ENCODE results near the gene KCTD11. TPM values are rescaled to one million over a fixed set of nuclear protein-coding genes. Genes with fewer than 3 reads are reported as not detected.

Gene KCTD11
- total RNA-seq, 1 donor from 2014 or later: 4.0 TPM

- DNase-seq (ENCODE audit: low read depth, low spot score): no peak
Observed at GRCh38 chr17:7374353-7374752, 22.4 kb downstream of the KCTD11 start.

DNA sequence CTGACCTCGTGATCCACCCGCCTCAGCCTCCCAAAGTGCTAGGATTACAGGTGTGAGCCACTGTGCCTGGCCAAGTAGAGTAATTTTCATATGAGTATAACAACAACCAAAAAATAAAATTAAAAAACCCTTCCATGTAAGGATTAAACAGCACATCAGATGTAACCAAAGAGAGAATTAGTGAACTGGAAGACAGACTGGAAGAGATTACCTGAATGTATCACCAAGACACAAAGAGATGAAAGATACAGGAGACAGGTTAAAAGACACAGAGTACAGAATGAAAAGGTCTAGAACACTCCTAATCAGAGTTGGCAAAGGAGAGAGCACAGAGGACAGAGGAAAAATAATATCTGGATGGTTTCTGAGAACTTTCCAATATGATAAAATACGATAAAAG lies 27.2 kb downstream of the KCTD11 start:
- DNase-seq (ENCODE audit: low read depth, low spot score): no peak

GRCh38 chr17:7380321-7380720 lies 28.4 kb downstream of the KCTD11 start:
- DNase-seq (ENCODE audit: low read depth, low spot score): no peak

DNA sequence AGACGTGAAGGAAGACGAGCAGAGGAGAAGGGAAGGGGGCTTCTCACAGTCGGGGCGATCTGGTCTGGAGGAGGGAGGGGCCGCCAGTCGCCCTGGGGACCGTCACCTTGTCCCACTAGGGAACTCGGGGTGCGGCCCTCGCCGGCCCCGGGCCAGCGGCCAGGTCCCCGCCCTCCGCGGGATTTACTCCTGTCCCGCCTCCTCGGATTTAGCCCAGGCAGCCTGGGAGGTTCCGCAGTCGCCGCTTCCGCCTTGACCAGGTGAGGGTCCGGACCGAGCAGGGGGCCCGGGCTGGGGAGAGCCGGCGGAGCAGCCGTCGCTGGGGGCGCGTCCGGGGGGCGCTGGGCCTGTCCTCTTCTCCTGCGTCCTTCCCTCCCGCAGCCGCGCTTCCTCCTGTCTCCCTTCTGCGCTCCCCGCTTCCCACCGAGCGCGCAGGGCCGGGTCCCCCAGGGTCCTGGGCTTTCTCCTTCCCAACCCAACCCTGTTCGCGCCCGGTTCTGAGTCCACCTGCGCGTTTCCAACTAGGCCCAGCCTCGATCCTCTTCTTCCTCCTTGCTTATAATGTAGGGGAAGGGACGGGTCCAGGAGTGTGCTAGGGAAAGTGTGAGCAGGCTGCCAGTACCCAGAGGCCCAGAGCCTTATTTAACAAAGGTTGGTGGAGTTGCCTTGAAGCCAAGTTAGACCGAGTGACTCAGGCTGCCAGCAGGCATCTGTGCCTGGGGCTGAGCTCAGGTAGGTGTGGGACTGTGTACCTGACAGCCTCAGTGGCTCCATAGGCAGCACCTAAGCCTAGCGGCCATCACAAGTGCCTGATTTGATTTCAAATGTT lies 29.1 kb downstream of the KCTD11 start, which contains the start of gene TNK1:
Gene TNK1 (plus strand): TSS at position 235 of the 829 bp plus-strand sequence. CDS start 1,838 bp downstream, outside the sequence.
- no peak for DNase-seq (ENCODE audit: low read depth, low spot score)

DNA sequence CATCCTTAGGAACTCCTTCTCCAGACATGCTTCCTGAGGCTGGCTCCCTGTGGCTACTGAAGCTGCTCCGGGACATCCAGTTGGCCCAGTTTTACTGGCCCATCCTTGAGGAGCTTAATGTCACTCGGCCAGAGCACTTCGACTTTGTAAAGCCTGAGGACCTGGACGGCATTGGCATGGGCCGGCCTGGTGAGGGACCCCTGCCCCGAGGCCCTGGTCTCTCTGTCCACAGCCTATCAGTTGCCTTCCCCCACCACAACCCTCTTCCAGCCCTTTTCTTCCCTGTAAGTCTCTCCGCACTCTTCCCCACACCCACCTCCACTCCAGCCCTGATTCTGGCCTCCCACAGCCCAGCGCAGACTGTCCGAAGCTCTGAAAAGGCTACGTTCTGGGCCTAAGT lies 30.9 kb downstream of the KCTD11 start:
- DNase-seq (ENCODE audit: low read depth, low spot score): no peak

GRCh38 chr17:7383371-7383741 lies 31.4 kb downstream of the KCTD11 start:
- no peak for DNase-seq (ENCODE audit: low read depth, low spot score)

- DNase-seq (ENCODE audit: low read depth, low spot score): no peak
Observed at GRCh38 chr17:7383742-7384488, 32.0 kb downstream of the KCTD11 start.

DNA sequence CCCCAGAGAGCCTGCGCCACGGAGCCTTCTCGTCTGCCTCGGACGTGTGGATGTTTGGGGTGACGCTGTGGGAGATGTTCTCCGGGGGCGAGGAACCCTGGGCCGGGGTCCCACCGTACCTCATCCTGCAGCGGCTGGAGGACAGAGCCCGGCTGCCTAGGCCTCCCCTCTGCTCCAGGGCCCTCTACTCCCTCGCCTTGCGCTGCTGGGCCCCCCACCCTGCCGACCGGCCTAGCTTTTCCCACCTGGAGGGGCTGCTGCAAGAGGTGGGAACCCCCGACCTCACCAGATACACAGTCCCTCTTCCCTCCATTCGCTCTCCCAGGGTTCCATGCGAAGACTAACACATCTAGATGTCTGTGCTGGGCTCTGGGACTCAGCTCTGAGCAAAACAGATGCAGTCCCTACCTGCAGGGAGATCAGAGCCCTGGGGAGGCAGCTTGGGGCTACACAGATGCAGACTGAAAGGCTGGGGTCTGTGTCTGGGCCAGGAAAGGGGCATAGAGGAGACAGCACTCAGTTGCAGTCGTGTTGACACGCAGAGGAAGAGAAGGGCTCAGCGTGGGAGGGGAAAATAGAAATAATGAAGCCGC lies 32.6 kb downstream of the KCTD11 start:
- DNase-seq (ENCODE audit: low read depth, low spot score): no peak

DNA sequence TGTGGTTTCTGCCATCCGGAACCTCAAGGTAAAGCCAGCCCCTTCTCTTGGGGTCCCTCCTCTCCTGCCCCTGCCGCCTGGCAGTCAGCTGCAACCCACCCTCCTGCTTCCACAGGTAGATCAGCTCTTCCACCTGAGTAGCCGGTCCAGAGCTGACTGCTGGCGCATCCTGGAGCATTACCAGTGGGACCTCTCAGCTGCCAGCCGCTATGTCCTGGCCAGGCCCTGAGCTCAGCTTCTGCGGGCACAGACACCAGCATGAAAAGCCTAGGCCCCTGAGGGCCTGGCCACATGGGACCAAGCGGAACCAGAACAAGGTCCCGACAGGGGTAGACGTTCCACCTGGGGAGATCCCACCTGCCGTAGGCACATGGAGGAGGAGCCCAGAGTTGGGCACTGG lies 36.9 kb downstream of the KCTD11 start:
- DNase-seq (ENCODE audit: low read depth, low spot score): no peak

DNA sequence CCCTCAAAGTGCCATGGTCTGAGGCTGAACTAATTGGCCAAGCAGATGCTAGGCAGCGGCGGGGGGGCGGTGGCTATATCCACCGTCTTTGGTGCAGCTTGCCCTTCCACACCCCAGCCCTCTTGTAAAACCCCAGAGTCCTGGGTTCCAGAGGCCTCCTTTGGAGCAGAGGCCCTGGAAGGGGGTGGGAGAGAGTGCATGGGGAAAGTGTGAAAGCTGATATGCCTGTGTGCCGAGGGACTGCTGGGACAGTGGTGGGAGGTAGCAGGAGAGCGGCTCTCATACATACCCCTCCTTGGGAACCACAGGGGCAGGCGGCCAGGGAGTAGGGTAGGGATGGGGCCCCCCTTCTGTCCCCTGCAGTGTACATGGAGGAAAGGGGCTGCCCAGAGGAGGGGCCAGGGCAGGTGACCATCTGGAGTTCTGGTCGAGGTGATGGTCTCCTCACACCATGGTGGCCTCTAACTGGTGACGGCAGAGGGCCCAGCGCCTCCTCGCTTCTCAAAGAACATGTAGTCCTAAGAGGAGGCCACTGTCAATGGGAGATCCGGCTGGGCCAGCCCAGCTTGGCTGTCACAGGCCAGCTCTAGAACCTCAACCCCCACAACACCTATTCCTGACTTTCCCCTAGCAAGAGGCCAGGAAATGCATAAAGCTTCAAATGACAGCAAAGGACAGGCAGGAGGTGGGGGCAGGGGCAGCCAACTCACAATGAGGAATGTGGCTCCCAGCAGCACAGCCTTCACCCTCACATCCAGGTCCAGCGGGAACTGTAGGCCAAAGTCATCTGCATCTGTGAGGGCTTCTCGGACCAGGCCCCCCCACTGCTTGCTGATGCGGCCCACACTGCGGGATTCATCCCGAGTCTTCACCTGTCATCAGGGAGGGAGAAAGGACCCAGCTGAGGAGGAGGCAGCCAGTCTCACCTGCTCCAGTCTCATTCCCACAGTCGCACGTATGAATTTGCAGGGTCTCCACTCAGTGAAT lies 38.3 kb downstream of the KCTD11 start:
- no peak for DNase-seq (ENCODE audit: low read depth, low spot score)

- DNase-seq (ENCODE audit: low read depth, low spot score): no peak
Observed at GRCh38 chr17:7391307-7391706, 39.3 kb downstream of the KCTD11 start.

DNA sequence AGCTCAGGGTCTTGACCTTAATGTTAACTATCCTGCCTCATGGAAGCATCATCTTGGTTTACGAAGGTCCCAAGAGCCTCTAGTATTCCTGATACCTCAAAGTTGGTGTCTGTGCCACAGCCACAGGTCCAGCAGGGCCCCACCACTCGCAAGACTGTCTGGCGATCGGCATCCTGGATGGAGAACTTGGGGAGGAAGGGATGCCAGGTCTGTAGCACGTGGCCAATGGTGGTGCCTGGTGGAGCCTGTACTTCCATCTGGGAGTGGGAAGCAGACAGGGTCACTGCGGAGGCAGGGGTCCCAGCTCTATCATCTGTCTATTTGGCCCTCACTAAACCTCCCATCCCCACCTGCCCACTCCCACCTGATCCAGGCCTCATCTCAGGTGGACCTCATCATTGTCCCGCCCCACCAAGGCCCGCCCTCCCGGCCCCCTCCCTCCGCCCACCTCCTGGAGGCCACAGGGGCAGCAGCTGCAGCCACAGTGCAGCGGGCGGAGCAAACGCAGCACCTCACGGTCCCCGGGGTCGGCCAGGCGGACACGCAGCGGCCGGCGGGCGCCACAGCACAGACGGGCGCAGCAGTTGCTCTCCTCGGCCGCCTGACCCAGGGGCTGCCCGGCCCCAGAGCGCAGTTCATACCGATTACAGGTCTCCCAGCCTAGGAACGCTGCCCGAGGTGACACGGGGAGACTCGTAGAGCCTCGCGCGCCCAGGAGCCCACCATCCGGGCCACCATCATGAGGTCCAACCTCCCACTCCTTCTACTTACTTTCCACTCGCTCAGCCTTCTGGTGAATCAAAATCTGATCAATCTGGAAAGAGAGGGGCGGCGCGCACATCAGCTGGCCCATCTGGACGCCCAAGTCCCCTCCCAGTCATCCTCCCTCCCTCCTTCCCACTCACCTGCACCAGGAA lies 41.0 kb downstream of the KCTD11 start:
- DNase-seq (ENCODE audit: low read depth, low spot score): no peak

DNA sequence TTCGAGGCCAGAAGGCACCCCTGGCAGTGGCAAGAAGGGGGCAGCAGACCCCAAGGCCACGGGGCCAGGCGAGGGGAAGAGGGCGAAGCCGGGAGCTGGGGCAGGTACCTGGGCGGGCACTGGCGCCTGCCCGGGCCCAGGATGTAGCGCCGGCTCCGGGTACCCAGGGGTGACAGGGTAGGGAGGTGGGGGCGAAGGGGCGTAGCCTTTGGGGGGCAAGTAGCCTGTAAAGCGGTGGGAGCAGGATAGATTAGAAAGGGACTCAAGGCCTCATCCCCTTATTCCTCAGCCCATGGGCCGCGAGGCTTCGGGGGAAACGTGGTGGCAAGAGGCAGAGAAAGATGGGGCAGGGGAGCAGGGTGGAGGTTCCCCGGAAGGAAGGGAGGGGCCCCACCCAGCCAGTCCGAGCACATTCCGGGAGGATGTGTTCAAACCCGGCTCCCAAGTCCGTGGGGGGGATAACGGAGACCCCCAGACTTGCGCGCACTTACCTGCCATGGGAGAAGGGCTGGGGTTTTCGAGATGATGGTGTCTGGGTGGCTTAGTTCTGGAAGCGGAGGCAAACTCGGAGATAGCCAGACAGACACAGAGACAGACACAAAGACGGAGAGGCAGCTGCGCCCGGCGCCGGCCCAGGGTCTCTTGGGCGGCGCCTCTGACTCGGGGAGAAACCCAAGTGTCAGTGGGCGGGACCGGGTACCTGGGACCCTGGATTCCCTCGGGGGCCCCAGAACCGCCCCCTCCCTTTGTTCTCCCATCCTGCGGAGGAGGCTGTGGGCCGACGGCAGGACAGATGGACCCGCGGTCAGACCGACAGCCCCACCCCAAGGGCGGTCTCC lies 41.9 kb downstream of the KCTD11 start:
- DNase-seq (ENCODE audit: low read depth, low spot score): no peak

DNA sequence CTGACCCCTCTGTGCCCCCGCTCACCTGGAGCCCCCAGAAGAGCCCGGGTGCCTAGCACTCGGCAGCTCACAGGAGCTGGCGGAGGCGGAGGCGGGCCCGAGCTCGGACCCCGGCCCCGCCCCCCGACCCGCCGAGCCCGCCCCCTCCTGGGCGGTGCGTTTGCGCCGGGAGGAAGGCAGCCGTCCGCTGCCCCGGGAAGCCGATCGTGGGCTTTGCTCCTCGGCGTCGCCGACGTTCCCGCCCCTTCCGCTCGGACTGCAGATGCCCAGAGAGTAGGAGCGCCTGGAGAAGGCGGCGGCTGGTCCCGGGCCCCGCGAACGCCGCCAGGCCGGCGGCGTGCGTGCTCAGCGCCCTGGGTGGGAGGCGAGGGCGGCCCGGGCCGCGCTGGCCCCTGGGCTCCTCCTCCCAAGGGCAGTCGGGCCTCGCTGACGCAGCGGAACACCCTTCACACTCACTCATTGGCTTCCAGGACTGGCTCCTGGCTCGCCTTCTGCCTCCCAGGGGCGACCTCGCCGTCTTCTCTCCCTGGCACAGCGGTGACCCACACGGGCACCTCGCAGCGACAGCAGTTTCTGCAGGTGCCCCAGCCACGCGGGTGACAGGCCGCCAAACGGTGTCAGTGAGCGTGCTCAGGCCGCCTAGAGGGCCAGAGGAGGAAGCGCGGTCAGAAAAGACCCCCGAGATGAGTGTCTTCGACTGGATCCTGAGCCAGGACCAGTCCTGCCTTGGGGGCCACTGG lies 42.7 kb downstream of the KCTD11 start, which contains the start of gene PLSCR3:
Gene PLSCR3 (minus strand): TSS at position 74 of the 740 bp plus-strand sequence. CDS start 415 bp downstream, outside the sequence.
- peak; percentile 62 for DNase-seq (ENCODE audit: low read depth, low spot score)

DNA sequence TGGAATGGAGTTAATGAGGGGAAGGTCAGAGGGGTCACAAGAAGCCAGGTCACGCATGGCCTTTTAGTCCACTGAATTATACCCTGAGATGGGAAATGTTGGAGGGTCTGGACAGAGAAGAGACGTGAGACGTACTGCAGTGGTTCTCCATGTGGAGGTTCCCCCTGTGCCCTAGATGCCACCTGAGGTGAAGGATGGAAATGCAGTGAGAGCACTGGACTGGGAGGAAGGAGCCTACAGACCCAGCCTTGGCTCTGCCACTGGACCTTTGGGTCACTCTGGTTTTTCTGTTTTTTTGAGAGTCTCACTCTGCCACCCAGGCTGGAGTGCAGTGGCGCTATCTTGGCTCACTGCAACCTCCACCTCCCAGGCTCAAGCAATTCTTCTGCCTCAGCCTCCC lies 44.2 kb downstream of the KCTD11 start:
- DNase-seq (ENCODE audit: low read depth, low spot score): no peak

GRCh38 chr17:7398612-7399011 lies 46.6 kb downstream of the KCTD11 start:
- no peak for DNase-seq (ENCODE audit: low read depth, low spot score)

DNA sequence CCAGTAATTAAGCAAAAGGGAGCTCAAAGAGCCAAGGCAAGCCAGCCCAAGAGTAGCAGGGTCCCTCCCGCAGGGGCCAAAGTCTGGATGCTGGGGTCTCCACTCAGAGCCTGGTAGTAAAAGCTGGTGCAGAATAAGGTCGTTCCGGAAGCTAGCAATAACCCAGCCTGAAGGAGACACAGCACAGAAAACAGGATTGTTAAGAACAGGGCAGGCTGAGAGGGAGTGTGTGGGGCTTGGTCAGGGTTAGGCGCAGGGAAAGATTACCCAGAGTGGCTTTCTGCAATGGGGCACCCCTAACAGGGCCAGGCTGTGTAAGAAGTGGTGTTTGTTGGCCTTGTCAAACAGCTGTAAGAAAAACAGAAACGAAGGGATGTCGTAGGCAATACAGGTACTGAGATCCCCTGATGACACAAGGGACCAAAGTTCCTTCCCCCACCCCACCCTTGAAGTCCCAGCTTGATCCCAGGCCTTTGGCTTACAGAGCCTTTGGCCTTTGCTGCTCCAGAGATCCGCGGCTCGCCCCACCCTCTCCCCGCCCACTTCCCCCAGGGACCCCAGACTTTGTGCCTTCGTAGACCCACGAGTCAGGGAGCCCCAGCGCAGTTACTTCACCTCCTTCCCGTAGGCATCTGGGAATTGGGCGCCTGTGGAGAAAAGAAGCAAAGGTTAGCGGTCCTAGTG lies 51.2 kb downstream of the KCTD11 start:
- no peak for DNase-seq (ENCODE audit: low read depth, low spot score)

DNA sequence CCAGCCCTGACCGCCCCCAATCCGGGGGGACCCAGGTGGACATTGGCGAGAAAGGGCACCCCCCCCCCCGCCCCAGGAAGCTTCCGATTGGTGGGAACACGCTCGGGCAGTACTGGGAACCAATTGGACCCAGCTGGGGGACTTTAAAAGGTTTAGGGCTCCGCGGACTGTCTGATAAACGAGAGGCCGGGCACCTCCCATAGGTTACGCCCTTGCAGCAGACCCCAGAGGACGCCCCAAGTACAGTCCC lies 51.7 kb downstream of the KCTD11 start:
- no peak for DNase-seq (ENCODE audit: low read depth, low spot score)
